MM.1S (cell line): ENCODE data around the gene KCNQ1.

Source experiments
- EZH2 ChIP-seq: fragments of 300-600 bp; sonication (generic); optimal IDR thresholded peaks from 2 replicates; pipeline ENCODE3; 2017; ENCODE audit warnings: low read depth, mild to moderate bottlenecking, antibody characterized with exemption, low read length, mixed read lengths
- TF ChIP-seq, protein P1 (sequence below): fragments of 300-600 bp; sonication (generic); IDR thresholded peaks from 2 replicates; pipeline ENCODE4 v1.5.1; 2016; ENCODE audit warnings: antibody characterized with exemption, low read length, mixed read lengths

DNA sequence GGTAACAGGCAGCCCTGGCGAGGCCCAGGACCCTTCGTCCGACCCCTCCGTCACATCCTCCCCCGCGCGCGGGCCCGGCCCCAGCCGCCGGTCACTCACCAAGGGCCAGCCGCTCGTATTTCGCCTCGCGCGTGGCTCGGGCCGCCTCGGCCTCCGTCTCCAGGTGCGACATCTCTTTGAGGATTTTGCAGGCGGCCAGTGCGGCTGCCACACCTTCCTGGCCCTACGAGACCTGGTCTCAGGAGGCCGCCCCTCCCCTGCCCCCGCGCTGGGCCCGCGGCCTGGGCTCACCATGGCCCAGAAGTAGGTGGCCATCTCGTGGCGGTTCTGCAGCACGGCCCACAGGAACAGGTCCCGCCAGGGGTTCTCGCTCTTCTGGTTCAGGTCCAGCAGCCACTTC lies 30.2 kb upstream of the KCNQ1 start:
- no peak for TF ChIP-seq EZH2
- TF ChIP-seq, protein P1, sequence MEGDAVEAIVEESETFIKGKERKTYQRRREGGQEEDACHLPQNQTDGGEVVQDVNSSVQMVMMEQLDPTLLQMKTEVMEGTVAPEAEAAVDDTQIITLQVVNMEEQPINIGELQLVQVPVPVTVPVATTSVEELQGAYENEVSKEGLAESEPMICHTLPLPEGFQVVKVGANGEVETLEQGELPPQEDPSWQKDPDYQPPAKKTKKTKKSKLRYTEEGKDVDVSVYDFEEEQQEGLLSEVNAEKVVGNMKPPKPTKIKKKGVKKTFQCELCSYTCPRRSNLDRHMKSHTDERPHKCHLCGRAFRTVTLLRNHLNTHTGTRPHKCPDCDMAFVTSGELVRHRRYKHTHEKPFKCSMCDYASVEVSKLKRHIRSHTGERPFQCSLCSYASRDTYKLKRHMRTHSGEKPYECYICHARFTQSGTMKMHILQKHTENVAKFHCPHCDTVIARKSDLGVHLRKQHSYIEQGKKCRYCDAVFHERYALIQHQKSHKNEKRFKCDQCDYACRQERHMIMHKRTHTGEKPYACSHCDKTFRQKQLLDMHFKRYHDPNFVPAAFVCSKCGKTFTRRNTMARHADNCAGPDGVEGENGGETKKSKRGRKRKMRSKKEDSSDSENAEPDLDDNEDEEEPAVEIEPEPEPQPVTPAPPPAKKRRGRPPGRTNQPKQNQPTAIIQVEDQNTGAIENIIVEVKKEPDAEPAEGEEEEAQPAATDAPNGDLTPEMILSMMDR: no peak
